Nephron progenitor cell (in vitro differentiated cells): Measurements from ENCODE around the gene NIN.

Experiments used
- DNase-seq: peaks from one replicate; pipeline ENCODE4 v3.0.0; 2021
- H3K27ac Mint-ChIP-seq: 2 replicates; pipeline ENCODE4 v1.8.0; 2021; ENCODE audit warnings: mild to moderate bottlenecking, moderate library complexity, mixed read lengths
- H3K27me3 Mint-ChIP-seq: 2 replicates; pipeline ENCODE4 v1.8.0; 2021; ENCODE audit warnings: mild to moderate bottlenecking, low read depth, mixed read lengths; ENCODE audit not compliant: poor library complexity
- H3K36me3 Mint-ChIP-seq: 2 replicates; pipeline ENCODE4 v1.8.0; 2021; ENCODE audit warnings: low read depth, mixed read lengths
- H3K4me1 Mint-ChIP-seq: 2 replicates; pipeline ENCODE4 v1.8.0; 2021; ENCODE audit warnings: mixed read lengths
- H3K4me3 Mint-ChIP-seq: 2 replicates; pipeline ENCODE4 v1.8.0; 2021; ENCODE audit warnings: mild to moderate bottlenecking, moderate library complexity, mixed read lengths
- H3K9me3 Mint-ChIP-seq: 2 replicates; pipeline ENCODE4 v1.8.0; 2021; ENCODE audit warnings: mild to moderate bottlenecking, moderate library complexity, mixed read lengths
- CTCF ChIP-seq: fragments of 200-600 bp; sonication (generic); IDR thresholded peaks from 2 replicates; pipeline ENCODE4 v1.5.0; 2021; ENCODE audit warnings: antibody characterized with exemption

NIN gene

GRCh38 chr14:50808053-50808452 is 22.9 kb downstream of the NIN start:
- Mint-ChIP-seq H3K36me3 (peaks cover 49% of the 10 kb centered on the region), H3K4me1 (peaks cover 15% of the 10 kb centered on the region), H3K27me3 (no peaks in the 10 kb centered on the region), H3K27ac (no peak overlapping the region), H3K9me3 (no peaks in the 10 kb centered on the region), H3K4me3 (no peak overlapping the region)
- no peak for TF ChIP-seq CTCF
- DNase-seq: no peak

- Mint-ChIP-seq H3K9me3 (no peaks in the 10 kb centered on the region), H3K27me3 (no peaks in the 10 kb centered on the region), H3K36me3 (peaks cover 38% of the 10 kb centered on the region), H3K27ac (no peak overlapping the region), H3K4me3 (no peak overlapping the region), H3K4me1 (peaks cover 5% of the 10 kb centered on the region)
- DNase-seq: no peak
- TF ChIP-seq CTCF: no peak
Observed at GRCh38 chr14:50806241-50806933, 24.6 kb downstream of the NIN start.

GRCh38 chr14:50805396-50805795 is 25.6 kb downstream of the NIN start:
- Mint-ChIP-seq H3K27me3 (no peaks in the 10 kb centered on the region), H3K4me3 (no peak overlapping the region), H3K9me3 (no peaks in the 10 kb centered on the region), H3K36me3 (peaks cover 38% of the 10 kb centered on the region), H3K27ac (no peak overlapping the region), H3K4me1 (peaks cover 5% of the 10 kb centered on the region)
- no peak for TF ChIP-seq CTCF
- no peak for DNase-seq

GRCh38 chr14:50804181-50804721 is 26.7 kb downstream of the NIN start:
- no peak for DNase-seq

GRCh38 chr14:50801706-50802105 is 29.3 kb downstream of the NIN start:
- Mint-ChIP-seq H3K27ac (no peak overlapping the region), H3K9me3 (no peaks in the 10 kb centered on the region), H3K36me3 (peaks cover 45% of the 10 kb centered on the region), H3K4me1 (peaks cover 22% of the 10 kb centered on the region), H3K27me3 (no peaks in the 10 kb centered on the region), H3K4me3 (no peak overlapping the region)
- TF ChIP-seq CTCF: no peak
- no peak for DNase-seq

More at GRCh38 chr14:50804181-50804721, 26.7 kb downstream of the NIN start:
- Mint-ChIP-seq H3K4me3 (no peak overlapping the region), H3K9me3 (no peaks in the 10 kb centered on the region), H3K36me3 (peaks cover 41% of the 10 kb centered on the region), H3K27me3 (no peaks in the 10 kb centered on the region), H3K4me1 (peaks cover 5% of the 10 kb centered on the region), H3K27ac (peak overlapping the region; percentile 37)
- no peak for TF ChIP-seq CTCF

- Mint-ChIP-seq H3K4me1 (peaks cover 39% of the 10 kb centered on the region), H3K4me3 (no peak overlapping the region), H3K9me3 (no peaks in the 10 kb centered on the region), H3K27ac (no peak overlapping the region), H3K27me3 (no peaks in the 10 kb centered on the region), H3K36me3 (peaks cover 32% of the 10 kb centered on the region)
- TF ChIP-seq CTCF: no peak
- DNase-seq: no peak
Observed at GRCh38 chr14:50800032-50800431, 30.9 kb downstream of the NIN start.
